Measurements from ENCODE around the gene GIMAP5. TPM values are rescaled to one million over a fixed set of nuclear protein-coding genes. Genes with fewer than 3 reads are reported as not detected.

The GIMAP5 gene
- total and polyA plus RNA-seq, 2 of the 13 experiments (the other 11 are each of a cell fraction or from before 2014, with no cell fraction given): not detected

DNA sequence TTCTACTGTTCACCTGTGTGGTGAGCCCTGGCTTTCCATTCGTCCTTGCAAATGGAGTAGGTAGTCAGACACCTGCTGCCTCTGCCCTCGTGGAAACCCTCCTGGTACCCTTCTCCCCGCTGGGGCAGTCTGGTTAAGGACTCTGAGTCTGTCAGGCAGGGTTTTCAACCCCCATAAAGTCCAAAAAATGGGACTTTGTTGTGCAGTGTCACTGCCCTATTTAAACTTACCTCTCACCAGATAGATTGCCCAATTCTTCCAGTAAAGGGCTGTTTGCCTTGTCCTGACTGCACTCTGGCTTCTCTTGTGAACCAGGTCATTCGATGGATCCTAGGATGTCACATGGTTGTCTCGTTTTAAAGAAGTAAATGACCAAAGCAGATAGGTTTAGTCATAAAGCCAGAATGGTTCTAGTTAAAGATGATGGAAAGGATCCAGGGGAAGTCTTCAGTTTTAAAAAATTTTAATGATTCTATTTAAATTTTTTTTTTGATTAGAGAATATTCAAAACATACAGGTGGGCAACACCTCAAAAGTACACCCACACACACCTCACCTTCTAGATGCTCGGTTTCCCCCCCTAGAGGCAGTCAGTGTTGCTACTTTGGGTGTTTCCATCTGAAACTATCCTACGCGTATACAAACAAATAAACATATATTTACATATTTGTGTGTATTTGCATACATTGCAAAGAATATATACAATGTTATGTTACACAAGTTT is 41.0 kb downstream of the GIMAP5 start (continued):
- TF ChIP-seq ZNF430 (CRISPR knock-in tag; IDR thresholded peaks at IDR 0.05) (no peak), ZNF180 (CRISPR knock-in tag; IDR thresholded peaks at IDR 0.05; ENCODE audit: borderline replicate concordance, low read depth) (no peak), FOXA3 (CRISPR knock-in tag; IDR thresholded peaks at IDR 0.05) (peak; percentile 52), RXRA (CRISPR knock-in tag; IDR thresholded peaks at IDR 0.05) (peak; percentile 47; the same call in 1 of the 2 replicates), ISL2 (CRISPR knock-in tag; IDR thresholded peaks at IDR 0.05) (no peak), IRF2 (CRISPR knock-in tag; IDR thresholded peaks at IDR 0.05) (no peak; the same call in 1 of the 2 replicates), ARNT (IDR thresholded peaks at IDR 0.05) (no peak), KMT2B (CRISPR knock-in tag; IDR thresholded peaks at IDR 0.05) (peak; percentile 41; the same call in 1 of the 2 replicates), ESRRA (CRISPR knock-in tag; IDR thresholded peaks at IDR 0.05; ENCODE audit: low read depth) (no peak), ZNF629 (CRISPR knock-in tag; conservative IDR thresholded peaks at IDR 0.05) (no peak), ZNF891 (CRISPR knock-in tag; IDR thresholded peaks at IDR 0.05) (no peak), ZBTB7A (CRISPR knock-in tag; IDR thresholded peaks at IDR 0.05) (no peak), ZNF670 (CRISPR knock-in tag; IDR thresholded peaks at IDR 0.05; ENCODE audit: borderline replicate concordance) (0 out of 2 replicates have a peak, but pooled peaks have one; percentile 24), SAP130 (CRISPR knock-in tag; IDR thresholded peaks at IDR 0.05; ENCODE audit: low read depth) (peak; percentile 32; the same call in 1 of the 2 replicates), JUNB (CRISPR knock-in tag; IDR thresholded peaks at IDR 0.05; ENCODE audit: borderline replicate concordance) (no peak), FOXO1 (CRISPR knock-in tag; IDR thresholded peaks at IDR 0.05) (peak; percentile 63; the same call in 1 of the 2 replicates), ZNF879 (CRISPR knock-in tag; IDR thresholded peaks at IDR 0.05) (no peak), SALL1 (CRISPR knock-in tag; IDR thresholded peaks at IDR 0.05) (peak; percentile 51), ZSCAN20 (CRISPR knock-in tag; IDR thresholded peaks at IDR 0.05; ENCODE audit: borderline replicate concordance) (no peak)
- TF ChIP-seq, protein P1, sequence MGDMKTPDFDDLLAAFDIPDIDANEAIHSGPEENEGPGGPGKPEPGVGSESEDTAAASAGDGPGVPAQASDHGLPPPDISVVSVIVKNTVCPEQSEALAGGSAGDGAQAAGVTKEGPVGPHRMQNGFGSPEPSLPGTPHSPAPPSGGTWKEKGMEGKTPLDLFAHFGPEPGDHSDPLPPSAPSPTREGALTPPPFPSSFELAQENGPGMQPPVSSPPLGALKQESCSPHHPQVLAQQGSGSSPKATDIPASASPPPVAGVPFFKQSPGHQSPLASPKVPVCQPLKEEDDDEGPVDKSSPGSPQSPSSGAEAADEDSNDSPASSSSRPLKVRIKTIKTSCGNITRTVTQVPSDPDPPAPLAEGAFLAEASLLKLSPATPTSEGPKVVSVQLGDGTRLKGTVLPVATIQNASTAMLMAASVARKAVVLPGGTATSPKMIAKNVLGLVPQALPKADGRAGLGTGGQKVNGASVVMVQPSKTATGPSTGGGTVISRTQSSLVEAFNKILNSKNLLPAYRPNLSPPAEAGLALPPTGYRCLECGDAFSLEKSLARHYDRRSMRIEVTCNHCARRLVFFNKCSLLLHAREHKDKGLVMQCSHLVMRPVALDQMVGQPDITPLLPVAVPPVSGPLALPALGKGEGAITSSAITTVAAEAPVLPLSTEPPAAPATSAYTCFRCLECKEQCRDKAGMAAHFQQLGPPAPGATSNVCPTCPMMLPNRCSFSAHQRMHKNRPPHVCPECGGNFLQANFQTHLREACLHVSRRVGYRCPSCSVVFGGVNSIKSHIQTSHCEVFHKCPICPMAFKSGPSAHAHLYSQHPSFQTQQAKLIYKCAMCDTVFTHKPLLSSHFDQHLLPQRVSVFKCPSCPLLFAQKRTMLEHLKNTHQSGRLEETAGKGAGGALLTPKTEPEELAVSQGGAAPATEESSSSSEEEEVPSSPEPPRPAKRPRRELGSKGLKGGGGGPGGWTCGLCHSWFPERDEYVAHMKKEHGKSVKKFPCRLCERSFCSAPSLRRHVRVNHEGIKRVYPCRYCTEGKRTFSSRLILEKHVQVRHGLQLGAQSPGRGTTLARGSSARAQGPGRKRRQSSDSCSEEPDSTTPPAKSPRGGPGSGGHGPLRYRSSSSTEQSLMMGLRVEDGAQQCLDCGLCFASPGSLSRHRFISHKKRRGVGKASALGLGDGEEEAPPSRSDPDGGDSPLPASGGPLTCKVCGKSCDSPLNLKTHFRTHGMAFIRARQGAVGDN (CRISPR knock-in tag; IDR thresholded peaks at IDR 0.05): no peak
- TF ChIP-seq, protein P2, sequence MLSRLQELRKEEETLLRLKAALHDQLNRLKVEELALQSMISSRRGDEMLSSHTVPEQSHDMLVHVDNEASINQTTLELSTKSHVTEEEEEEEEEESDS (CRISPR knock-in tag; IDR thresholded peaks at IDR 0.05; ENCODE audit: borderline replicate concordance): no peak
- TF ChIP-seq, protein P3, sequence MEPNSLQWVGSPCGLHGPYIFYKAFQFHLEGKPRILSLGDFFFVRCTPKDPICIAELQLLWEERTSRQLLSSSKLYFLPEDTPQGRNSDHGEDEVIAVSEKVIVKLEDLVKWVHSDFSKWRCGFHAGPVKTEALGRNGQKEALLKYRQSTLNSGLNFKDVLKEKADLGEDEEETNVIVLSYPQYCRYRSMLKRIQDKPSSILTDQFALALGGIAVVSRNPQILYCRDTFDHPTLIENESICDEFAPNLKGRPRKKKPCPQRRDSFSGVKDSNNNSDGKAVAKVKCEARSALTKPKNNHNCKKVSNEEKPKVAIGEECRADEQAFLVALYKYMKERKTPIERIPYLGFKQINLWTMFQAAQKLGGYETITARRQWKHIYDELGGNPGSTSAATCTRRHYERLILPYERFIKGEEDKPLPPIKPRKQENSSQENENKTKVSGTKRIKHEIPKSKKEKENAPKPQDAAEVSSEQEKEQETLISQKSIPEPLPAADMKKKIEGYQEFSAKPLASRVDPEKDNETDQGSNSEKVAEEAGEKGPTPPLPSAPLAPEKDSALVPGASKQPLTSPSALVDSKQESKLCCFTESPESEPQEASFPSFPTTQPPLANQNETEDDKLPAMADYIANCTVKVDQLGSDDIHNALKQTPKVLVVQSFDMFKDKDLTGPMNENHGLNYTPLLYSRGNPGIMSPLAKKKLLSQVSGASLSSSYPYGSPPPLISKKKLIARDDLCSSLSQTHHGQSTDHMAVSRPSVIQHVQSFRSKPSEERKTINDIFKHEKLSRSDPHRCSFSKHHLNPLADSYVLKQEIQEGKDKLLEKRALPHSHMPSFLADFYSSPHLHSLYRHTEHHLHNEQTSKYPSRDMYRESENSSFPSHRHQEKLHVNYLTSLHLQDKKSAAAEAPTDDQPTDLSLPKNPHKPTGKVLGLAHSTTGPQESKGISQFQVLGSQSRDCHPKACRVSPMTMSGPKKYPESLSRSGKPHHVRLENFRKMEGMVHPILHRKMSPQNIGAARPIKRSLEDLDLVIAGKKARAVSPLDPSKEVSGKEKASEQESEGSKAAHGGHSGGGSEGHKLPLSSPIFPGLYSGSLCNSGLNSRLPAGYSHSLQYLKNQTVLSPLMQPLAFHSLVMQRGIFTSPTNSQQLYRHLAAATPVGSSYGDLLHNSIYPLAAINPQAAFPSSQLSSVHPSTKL (CRISPR knock-in tag; IDR thresholded peaks at IDR 0.05): peak; percentile 57
